Right renal cortex interstitium (tissue), 3 donors: Measurements from ENCODE around the gene E2F8. TPM values are rescaled to one million over a fixed set of nuclear protein-coding genes. Genes with fewer than 3 reads are reported as not detected.

Experiments
- DNase-seq, 3 donors: peaks; one replicate each; pipeline ENCODE4 v3.0.0-alpha.2; 2013; ENCODE audit warnings: low read depth in 3 of 3, low spot score in 2 of 3
- polyA plus RNA-seq, 3 donors: library from polyadenylated mRNA; unstranded; fragments of 120-200 nt; gene quantifications; one replicate each; pipeline ENCODE4 v1.2.1, GENCODE V29; 2013; ENCODE audit not compliant: insufficient read length in 3 of 3

Gene E2F8
- polyA plus RNA-seq, 3 donors, result 6.3 to 7.3 (median 7.2) TPM

- no peak for DNase-seq
Observed at GRCh38 chr11:19252394-19253152, 11.8 kb upstream of the E2F8 start.

- no peak for DNase-seq
Observed at GRCh38 chr11:19251577-19251976, 10.8 kb upstream of the E2F8 start.

- no peak for DNase-seq
Observed at GRCh38 chr11:19246816-19247215, 6.1 kb upstream of the E2F8 start.

GRCh38 chr11:19245351-19245750 is 4.6 kb upstream of the E2F8 start:
- DNase-seq, result no peak

- no peak for DNase-seq
Observed at GRCh38 chr11:19244621-19245020, 3.9 kb upstream of the E2F8 start.

GRCh38 chr11:19244084-19244483 is 3.3 kb upstream of the E2F8 start:
- no peak for DNase-seq

- no peak for DNase-seq
Observed at GRCh38 chr11:19243613-19244012, 2.9 kb upstream of the E2F8 start.

GRCh38 chr11:19243143-19243542 is 2.4 kb upstream of the E2F8 start:
- DNase-seq, result no peak

- no peak for DNase-seq
Observed at GRCh38 chr11:19242179-19242932, 1.6 kb upstream of the E2F8 start.

GRCh38 chr11:19241260-19242178 is 774 bp upstream of the E2F8 start:
- no peak for DNase-seq

- DNase-seq, result no peak
Observed at GRCh38 chr11:19239039-19239438, 1.7 kb downstream of the E2F8 start.

GRCh38 chr11:19237813-19238212 is 2.9 kb downstream of the E2F8 start:
- DNase-seq, result no peak

- no peak for DNase-seq
Observed at GRCh38 chr11:19237381-19237780, 3.4 kb downstream of the E2F8 start.

GRCh38 chr11:19234231-19234817 is 6.4 kb downstream of the E2F8 start:
- no peak for DNase-seq

GRCh38 chr11:19232910-19233503 is 7.7 kb downstream of the E2F8 start:
- no peak for DNase-seq

GRCh38 chr11:19229671-19230070 is 11.1 kb downstream of the E2F8 start:
- no peak for DNase-seq

GRCh38 chr11:19228968-19229367 is 11.8 kb downstream of the E2F8 start:
- DNase-seq, result no peak

- no peak for DNase-seq
Observed at GRCh38 chr11:19226378-19227195, 14.2 kb downstream of the E2F8 start.

- no peak for DNase-seq
Observed at GRCh38 chr11:19225581-19225980, 15.2 kb downstream of the E2F8 start.
